AG09319 (cell line): ENCODE results near the gene CTCF.

Source experiments
- DNase-seq: peaks from one replicate; pipeline ENCODE4 v3.0.0-alpha.2; 2010; ENCODE audit warnings: low read depth; ENCODE audit errors: extremely low read depth
- CTCF ChIP-seq: IDR thresholded peaks from 2 replicates; pipeline ENCODE4 v1.5.1; 2011; ENCODE audit warnings: low read depth, mild to moderate bottlenecking, inconsistent platforms, low read length, moderate library complexity

CTCF gene

GRCh38 chr16:67666559-67667452 is 104.5 kb downstream of the CTCF start, which contains the start of the genes C16orf86 and ENKD1:
Gene C16orf86 (plus strand): TSS chr16:67666814. CDS start chr16:67666971, 157 bp downstream.
Gene ENKD1 (minus strand): TSS chr16:67666750. CDS start chr16:67666442, 308 bp downstream.
- TF ChIP-seq CTCF = no peak
- peak; percentile 25 for DNase-seq

GRCh38 chr16:67667453-67667816 is 105.1 kb downstream of the CTCF start:
- TF ChIP-seq CTCF = no peak
- DNase-seq = no peak

- TF ChIP-seq CTCF = peak; percentile 92
- DNase-seq = peak; percentile 83
These were observed 105.6 kb downstream of the CTCF start for GRCh38 chr16:67667817-67668494.

- no peak for DNase-seq
- no peak for TF ChIP-seq CTCF
These were observed 106.3 kb downstream of the CTCF start for GRCh38 chr16:67668495-67669157.

GRCh38 chr16:67669499-67670101 is 107.3 kb downstream of the CTCF start:
- DNase-seq = no peak
- no peak for TF ChIP-seq CTCF

- TF ChIP-seq CTCF = no peak
- DNase-seq = no peak
These were observed 110.0 kb downstream of the CTCF start for GRCh38 chr16:67672306-67672705.
